BLaER1 treated with 17β-estradiol and CSF1 and Interleukin-3, amounts not matched to agents 10 nM and 100 nM (cell line): ENCODE measurements around the gene COL5A1.
A peak's percentile ranks its signal among the peaks of the same experiment; 100 is the strongest.

Source experiments
- H3K27ac ChIP-seq, 11 experiments: shearing (Covaris generic); formaldehyde crosslinking; 2 replicates each; pipeline ENCODE4 v1.8.1; 2022
- H3K27me3 ChIP-seq, 11 experiments: shearing (Covaris generic); formaldehyde crosslinking; 2 replicates each; pipeline ENCODE4 v1.8.1; 2022
- H3K36me3 ChIP-seq, 11 experiments: shearing (Covaris generic); formaldehyde crosslinking; 2 replicates each; pipeline ENCODE4 v1.8.1; 2022
- H3K4me1 ChIP-seq, 10 experiments: shearing (Covaris generic); formaldehyde crosslinking; 2 replicates each; pipeline ENCODE4 v1.8.1; 2022
- H3K4me2 ChIP-seq, 11 experiments: shearing (Covaris generic); formaldehyde crosslinking; 2 replicates each; pipeline ENCODE4 v1.8.1; 2022
- H3K4me3 ChIP-seq, 10 experiments: shearing (Covaris generic); formaldehyde crosslinking; 2 replicates each; pipeline ENCODE4 v1.8.1; 2022
- H3K9ac ChIP-seq, 11 experiments: shearing (Covaris generic); formaldehyde crosslinking; 2 replicates each; pipeline ENCODE4 v1.8.1; 2022
- H3K9me3 ChIP-seq, 11 experiments: shearing (Covaris generic); formaldehyde crosslinking; replicated peaks in 1 of 11; 2 replicates each; pipeline ENCODE4 v1.8.1; 2022
- H4K20me1 ChIP-seq, 11 experiments: shearing (Covaris generic); formaldehyde crosslinking; 2 replicates each; pipeline ENCODE4 v1.8.1; 2022
- Cebpa-rat ChIP-seq, 11 experiments: shearing (Covaris generic); IDR thresholded peaks; 2 replicates each; pipeline ENCODE4 v1.8.1; 2022

The COL5A1 gene

GRCh38 chr9:134830926-134831720, 189.5 kb downstream of the COL5A1 start:
- TF ChIP-seq Cebpa-rat (IDR thresholded peaks at IDR 0.05): no peak
- H3K4me1 ChIP-seq: peaks cover 0 to 15% (median 6%) of the 10 kb centered on the region in 10 experiments; a peak in 12 of 20 replicates
- H3K36me3 ChIP-seq: peaks cover 0 to 90% (median 56%) of the 10 kb centered on the region in 11 experiments; a peak in 13 of 22 replicates
- H3K27me3 ChIP-seq: peaks cover 0 to 7% (median 0%) of the 10 kb centered on the region in 11 experiments; a peak in 1 of 22 replicates
- H3K9ac ChIP-seq: no peak overlapping the region
- H4K20me1 ChIP-seq: peaks cover 0 to 69% (median 9%) of the 10 kb centered on the region in 11 experiments; a peak in 8 of 22 replicates
- no peak overlapping the region for H3K4me3 ChIP-seq
- H3K9me3 ChIP-seq: no peaks in the 10 kb centered on the region
- no peak overlapping the region for H3K27ac ChIP-seq
- H3K4me2 ChIP-seq: 0 out of 22 replicates have a peak overlapping the region, but pooled peaks of 2 of the 11 experiments have one; percentile 2 to 11

DNA sequence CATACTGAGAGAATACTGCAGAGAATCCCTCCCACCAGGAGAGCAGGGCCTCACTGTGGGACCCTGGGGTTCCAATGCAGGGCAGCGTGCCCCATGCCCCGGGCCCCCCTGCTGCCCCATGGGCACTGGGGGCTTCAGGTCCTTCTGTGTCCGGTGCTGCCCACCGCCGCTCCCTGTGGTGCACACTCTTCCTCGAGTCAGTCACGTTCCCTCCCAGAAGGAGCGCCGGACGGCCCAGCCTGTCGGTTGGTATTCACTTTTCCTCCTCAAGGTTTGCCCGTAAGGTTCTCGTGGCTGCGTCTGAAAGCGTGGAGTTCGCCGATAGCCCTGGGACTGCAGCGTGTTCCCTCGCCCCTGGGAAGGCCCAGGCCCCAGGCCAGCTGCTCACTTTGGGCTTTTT, 190.9 kb downstream of the COL5A1 start:
- Histone ChIP-seq H3K4me1 (peaks cover 0 to 9% (median 6%) of the 10 kb centered on the region in 10 experiments; a peak in 7 of 20 replicates), H3K4me2 (no peak overlapping the region), H3K36me3 (peaks cover 0 to 91% (median 58%) of the 10 kb centered on the region in 11 experiments; a peak in 14 of 22 replicates), H3K27ac (no peak overlapping the region), H3K4me3 (no peak overlapping the region), H3K27me3 (peaks cover 0 to 7% (median 0%) of the 10 kb centered on the region in 11 experiments; a peak in 1 of 22 replicates), H4K20me1 (peaks cover 0 to 67% (median 6%) of the 10 kb centered on the region in 11 experiments; a peak in 8 of 22 replicates), H3K9ac (no peak overlapping the region), H3K9me3 (no peaks in the 10 kb centered on the region)
- no peak for TF ChIP-seq Cebpa-rat (IDR thresholded peaks at IDR 0.05)

GRCh38 chr9:134833294-134833880, 191.8 kb downstream of the COL5A1 start:
- no peak for TF ChIP-seq Cebpa-rat (IDR thresholded peaks at IDR 0.05)
- no peaks in the 10 kb centered on the region for H3K9me3 ChIP-seq
- H3K27me3 ChIP-seq: peaks cover 0 to 7% (median 0%) of the 10 kb centered on the region in 11 experiments; a peak in 1 of 22 replicates
- H3K4me1 ChIP-seq: peaks cover 0 to 9% (median 6%) of the 10 kb centered on the region in 10 experiments; a peak in 7 of 20 replicates
- peaks cover 0 to 61% (median 5%) of the 10 kb centered on the region in 11 experiments; a peak in 7 of 22 replicates for H4K20me1 ChIP-seq
- H3K27ac ChIP-seq: no peak overlapping the region
- no peak overlapping the region for H3K9ac ChIP-seq
- no peak overlapping the region for H3K4me2 ChIP-seq
- H3K36me3 ChIP-seq: peaks cover 0 to 91% (median 61%) of the 10 kb centered on the region in 11 experiments; a peak in 13 of 22 replicates
- H3K4me3 ChIP-seq: no peak overlapping the region

GRCh38 chr9:134834217-134834956, 192.8 kb downstream of the COL5A1 start:
- Histone ChIP-seq H3K27ac (no peak overlapping the region), H3K4me3 (no peak overlapping the region), H3K4me1 (peaks cover 0 to 9% (median 4%) of the 10 kb centered on the region in 10 experiments; a peak in 7 of 20 replicates), H3K27me3 (peaks cover 0 to 5% (median 0%) of the 10 kb centered on the region in 11 experiments; a peak in 1 of 22 replicates), H3K9ac (no peak overlapping the region), H3K36me3 (peaks cover 0 to 91% (median 60%) of the 10 kb centered on the region in 11 experiments; a peak in 12 of 22 replicates), H4K20me1 (peaks cover 0 to 61% (median 5%) of the 10 kb centered on the region in 11 experiments; a peak in 8 of 22 replicates), H3K9me3 (no peaks in the 10 kb centered on the region), H3K4me2 (no peak overlapping the region)
- no peak for TF ChIP-seq Cebpa-rat (IDR thresholded peaks at IDR 0.05)

DNA sequence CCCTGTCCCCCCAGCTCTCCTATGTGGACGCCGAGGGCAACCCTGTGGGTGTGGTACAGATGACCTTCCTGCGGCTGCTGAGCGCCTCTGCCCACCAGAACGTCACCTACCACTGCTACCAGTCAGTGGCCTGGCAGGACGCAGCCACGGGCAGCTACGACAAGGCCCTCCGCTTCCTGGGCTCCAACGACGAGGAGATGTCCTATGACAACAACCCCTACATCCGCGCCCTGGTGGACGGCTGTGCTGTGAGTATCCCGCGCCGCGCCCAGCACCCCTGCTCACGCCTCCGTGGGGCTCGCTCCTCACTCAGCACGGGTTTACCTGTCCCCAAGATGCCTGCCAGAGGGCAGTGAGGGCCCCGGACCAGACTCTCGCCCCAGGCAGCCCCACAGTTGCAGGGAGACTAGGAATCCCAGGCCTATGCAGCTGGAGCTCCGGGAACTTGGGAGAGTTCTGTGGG, 193.4 kb downstream of the COL5A1 start:
- H3K36me3 ChIP-seq: peaks cover 0 to 91% (median 60%) of the 10 kb centered on the region in 11 experiments; a peak in 12 of 22 replicates
- H3K9ac ChIP-seq: no peak overlapping the region
- peaks cover 0 to 9% (median 3%) of the 10 kb centered on the region in 10 experiments; a peak in 6 of 20 replicates for H3K4me1 ChIP-seq
- no peak overlapping the region for H3K4me2 ChIP-seq
- H4K20me1 ChIP-seq: peaks cover 0 to 61% (median 5%) of the 10 kb centered on the region in 11 experiments; a peak in 8 of 22 replicates
- TF ChIP-seq Cebpa-rat (IDR thresholded peaks at IDR 0.05): no peak
- H3K9me3 ChIP-seq: no peaks in the 10 kb centered on the region
- no peak overlapping the region for H3K27ac ChIP-seq
- H3K4me3 ChIP-seq: no peak overlapping the region
- no peaks in the 10 kb centered on the region; a peak in 1 of 22 replicates for H3K27me3 ChIP-seq

GRCh38 chr9:134835448-134835847, 193.8 kb downstream of the COL5A1 start:
- Histone ChIP-seq H4K20me1 (peaks cover 0 to 61% (median 5%) of the 10 kb centered on the region in 11 experiments; a peak in 8 of 22 replicates), H3K4me2 (no peak overlapping the region), H3K4me1 (peaks cover 0 to 9% (median 3%) of the 10 kb centered on the region in 10 experiments; a peak in 6 of 20 replicates), H3K9ac (no peak overlapping the region), H3K36me3 (peaks cover 0 to 91% (median 60%) of the 10 kb centered on the region in 11 experiments; a peak in 10 of 22 replicates), H3K9me3 (no peaks in the 10 kb centered on the region), H3K27me3 (no peaks in the 10 kb centered on the region; a peak in 1 of 22 replicates), H3K27ac (no peak overlapping the region), H3K4me3 (no peak overlapping the region)
- no peak for TF ChIP-seq Cebpa-rat (IDR thresholded peaks at IDR 0.05)

DNA sequence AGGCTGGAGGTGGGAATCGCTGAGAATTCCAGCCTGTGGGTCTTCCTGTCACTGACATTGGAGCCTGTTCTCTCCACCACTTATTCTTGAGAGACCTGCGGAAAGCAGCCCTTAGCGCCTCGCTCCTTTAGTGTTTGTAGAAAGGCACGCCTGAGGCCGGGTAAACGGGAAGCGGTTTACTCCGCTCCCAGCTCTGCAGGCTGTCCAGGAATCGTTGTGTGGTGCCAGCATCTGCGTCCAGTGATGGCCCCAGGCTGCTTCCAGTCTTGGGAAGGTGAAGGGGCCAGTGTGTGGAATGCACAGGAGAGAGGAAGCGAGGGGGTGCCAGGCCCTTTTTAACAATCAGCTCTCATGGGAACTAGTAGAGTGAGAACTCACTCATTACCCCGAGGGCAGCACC, 194.4 kb downstream of the COL5A1 start:
- H4K20me1 ChIP-seq: peaks cover 0 to 57% (median 5%) of the 10 kb centered on the region in 11 experiments; a peak in 8 of 22 replicates
- no peak overlapping the region for H3K27ac ChIP-seq
- H3K9me3 ChIP-seq: no peaks in the 10 kb centered on the region
- H3K36me3 ChIP-seq: peaks cover 0 to 91% (median 59%) of the 10 kb centered on the region in 11 experiments; a peak in 9 of 22 replicates
- H3K4me2 ChIP-seq: no peak overlapping the region
- H3K27me3 ChIP-seq: no peaks in the 10 kb centered on the region; a peak in 1 of 22 replicates
- no peak overlapping the region for H3K9ac ChIP-seq
- peaks cover 0 to 6% (median 2%) of the 10 kb centered on the region in 10 experiments; a peak in 6 of 20 replicates for H3K4me1 ChIP-seq
- no peak overlapping the region for H3K4me3 ChIP-seq
- TF ChIP-seq Cebpa-rat (IDR thresholded peaks at IDR 0.05): no peak

DNA sequence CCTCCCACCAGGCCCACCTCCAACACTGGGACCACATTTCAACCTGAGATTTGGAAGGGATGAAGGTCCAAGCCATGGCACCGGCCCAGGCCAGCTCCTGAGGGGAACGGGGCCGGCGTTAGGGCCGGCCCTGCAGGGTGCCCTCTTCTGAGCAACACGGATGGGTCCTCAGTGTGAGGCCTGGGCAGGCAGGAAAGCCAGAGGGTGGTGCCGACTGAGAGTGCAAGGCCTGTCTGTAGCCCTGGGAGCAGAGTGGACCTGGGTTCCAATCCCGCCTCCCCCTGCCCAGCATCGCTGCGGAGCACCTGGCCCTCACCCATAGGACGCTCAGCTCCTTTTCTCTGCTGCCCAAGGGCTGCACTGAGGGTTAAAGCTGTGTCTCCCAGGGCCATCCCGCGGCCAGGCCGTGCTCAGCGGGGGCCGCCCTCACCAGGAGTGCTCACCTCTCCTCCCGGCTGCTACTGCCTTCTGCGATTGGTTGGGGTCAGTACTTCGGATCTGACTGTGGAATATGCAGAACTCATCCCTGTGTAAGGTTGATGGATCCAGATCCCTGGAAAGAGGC, 194.9 kb downstream of the COL5A1 start:
- Histone ChIP-seq H3K4me2 (no peak overlapping the region), H3K36me3 (peaks cover 0 to 91% (median 58%) of the 10 kb centered on the region in 11 experiments; a peak in 9 of 22 replicates), H3K27me3 (no peaks in the 10 kb centered on the region; a peak in 1 of 22 replicates), H3K9ac (no peak overlapping the region), H3K4me3 (no peak overlapping the region), H4K20me1 (peaks cover 0 to 52% (median 5%) of the 10 kb centered on the region in 11 experiments; a peak in 8 of 22 replicates), H3K27ac (no peak overlapping the region), H3K9me3 (no peaks in the 10 kb centered on the region), H3K4me1 (peaks cover 0 to under 1% (median 0%) of the 10 kb centered on the region in 10 experiments; a peak in 3 of 20 replicates)
- no peak for TF ChIP-seq Cebpa-rat (IDR thresholded peaks at IDR 0.05)
